ENCODE data around the gene KAT8. TPM values are rescaled to one million over a fixed set of nuclear protein-coding genes. Genes with fewer than 3 reads are reported as not detected.
A peak's percentile ranks its signal among the peaks of the same experiment; 100 is the strongest.

The KAT8 gene
- total RNA-seq, 2 experiments from 2014 or later, result 114 to 124 TPM

DNA sequence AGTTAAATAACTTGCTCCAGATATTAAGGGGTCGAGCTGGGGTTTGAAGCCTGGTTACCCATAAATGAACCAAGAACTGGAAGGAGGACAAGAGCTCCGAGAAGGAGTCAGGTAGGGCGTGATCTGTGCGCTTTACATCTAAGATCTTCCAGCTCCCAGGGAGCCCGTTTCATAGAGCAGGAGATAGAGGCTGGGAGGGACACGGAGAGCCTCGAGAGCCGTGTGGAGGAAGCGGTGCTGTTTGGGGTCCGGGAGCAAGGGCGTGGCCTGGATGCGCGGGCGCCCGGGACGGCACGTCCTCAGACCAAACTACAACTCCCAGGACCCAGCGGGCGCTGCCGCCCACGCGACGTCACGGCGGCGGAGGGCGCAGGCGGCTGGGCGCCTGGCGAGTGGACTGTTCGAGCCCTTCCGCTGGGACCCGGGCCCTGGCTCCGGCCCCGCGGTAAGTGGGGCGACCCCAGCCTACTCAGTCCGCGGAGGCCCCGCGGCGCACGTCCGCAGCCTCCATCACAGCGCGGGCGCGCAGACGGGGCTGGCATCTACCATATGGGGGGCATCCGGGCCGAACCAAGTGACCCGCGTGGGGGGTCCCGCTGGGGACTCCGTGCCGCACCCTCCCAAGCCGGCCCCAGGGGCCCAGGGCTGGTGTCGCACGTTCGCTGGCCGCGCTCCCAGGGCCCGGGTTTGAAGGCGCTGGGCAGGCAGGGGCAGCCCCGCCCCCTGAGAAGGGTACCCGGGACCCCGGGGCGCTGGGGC is 9.2 kb upstream of the KAT8 start, which contains the start of gene BCKDK:
BCKDK (plus strand) TSS at position 352 of the 759 bp plus-strand sequence. CDS start 838 bp downstream, outside the sequence.
- ATAC-seq (ENCODE audit: poor library complexity) (peak; percentile 78), DNase-seq (peak; percentile 22 to 76 (median 50))
- H3K4me1 ChIP-seq (ENCODE audit: insufficient read depth, low read length), result peaks cover 25% of the 10 kb centered on the region
- Mint-ChIP-seq H3K4me1 (ENCODE audit: low read depth) (peaks cover 13% of the 10 kb centered on the region), H3K4me3 (peak within 1 kb of the TSS; percentile 76), H3K36me3 (ENCODE audit: low read depth) (peaks cover 26% of the 10 kb centered on the region), H3K27me3 (no peaks in the 10 kb centered on the region), H3K27ac (peak within 1 kb of the TSS; percentile 53), H3K9me3 (no peaks in the 10 kb centered on the region)
- H3K36me3 ChIP-seq (ENCODE audit: insufficient read depth, low read length), result peaks cover 18% of the 10 kb centered on the region
- TF ChIP-seq, protein P1, sequence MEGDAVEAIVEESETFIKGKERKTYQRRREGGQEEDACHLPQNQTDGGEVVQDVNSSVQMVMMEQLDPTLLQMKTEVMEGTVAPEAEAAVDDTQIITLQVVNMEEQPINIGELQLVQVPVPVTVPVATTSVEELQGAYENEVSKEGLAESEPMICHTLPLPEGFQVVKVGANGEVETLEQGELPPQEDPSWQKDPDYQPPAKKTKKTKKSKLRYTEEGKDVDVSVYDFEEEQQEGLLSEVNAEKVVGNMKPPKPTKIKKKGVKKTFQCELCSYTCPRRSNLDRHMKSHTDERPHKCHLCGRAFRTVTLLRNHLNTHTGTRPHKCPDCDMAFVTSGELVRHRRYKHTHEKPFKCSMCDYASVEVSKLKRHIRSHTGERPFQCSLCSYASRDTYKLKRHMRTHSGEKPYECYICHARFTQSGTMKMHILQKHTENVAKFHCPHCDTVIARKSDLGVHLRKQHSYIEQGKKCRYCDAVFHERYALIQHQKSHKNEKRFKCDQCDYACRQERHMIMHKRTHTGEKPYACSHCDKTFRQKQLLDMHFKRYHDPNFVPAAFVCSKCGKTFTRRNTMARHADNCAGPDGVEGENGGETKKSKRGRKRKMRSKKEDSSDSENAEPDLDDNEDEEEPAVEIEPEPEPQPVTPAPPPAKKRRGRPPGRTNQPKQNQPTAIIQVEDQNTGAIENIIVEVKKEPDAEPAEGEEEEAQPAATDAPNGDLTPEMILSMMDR (IDR thresholded peaks at IDR 0.05), result no peak
- no peaks in the 10 kb centered on the region for H3K27me3 ChIP-seq (ENCODE audit: control insufficient read depth in 1 of 2, insufficient read depth in 2 of 2, low read length in 2 of 2)
- H3K27ac ChIP-seq (ENCODE audit: low read depth in 1 of 2, low read length in 2 of 2), result peak within 1 kb of the TSS in 1 of 2 donors; percentile 60
- ChIA-PET CTCF (interaction anchor here (1.0 to 2.4 kb wide), 2 partner anchors 14 to 34 kb away, joined by 4 to 7 read pairs; partner anchors contain the start of gene VKORC1), POLR2A (interaction anchor here (1.5 to 2.3 kb wide), 2 partner anchors 9 to 72 kb away, joined by 3 to 12 read pairs; partner anchors contain the start of genes FUS and KAT8)
- intact Hi-C loops (cut with DNase I, micrococcal nuclease), result loop anchor here in 1 of 2 experiments (5.0 kb wide), 1 partner anchor 34 kb away; no protein-coding TSS in a partner anchor
- H3K4me3 ChIP-seq (ENCODE audit: low read length), result peak within 1 kb of the TSS; percentile 59
- H3K9me3 ChIP-seq (ENCODE audit: control insufficient read depth in 1 of 2, insufficient read depth in 1 of 2, low read length in 2 of 2), result no peaks in the 10 kb centered on the region

DNA sequence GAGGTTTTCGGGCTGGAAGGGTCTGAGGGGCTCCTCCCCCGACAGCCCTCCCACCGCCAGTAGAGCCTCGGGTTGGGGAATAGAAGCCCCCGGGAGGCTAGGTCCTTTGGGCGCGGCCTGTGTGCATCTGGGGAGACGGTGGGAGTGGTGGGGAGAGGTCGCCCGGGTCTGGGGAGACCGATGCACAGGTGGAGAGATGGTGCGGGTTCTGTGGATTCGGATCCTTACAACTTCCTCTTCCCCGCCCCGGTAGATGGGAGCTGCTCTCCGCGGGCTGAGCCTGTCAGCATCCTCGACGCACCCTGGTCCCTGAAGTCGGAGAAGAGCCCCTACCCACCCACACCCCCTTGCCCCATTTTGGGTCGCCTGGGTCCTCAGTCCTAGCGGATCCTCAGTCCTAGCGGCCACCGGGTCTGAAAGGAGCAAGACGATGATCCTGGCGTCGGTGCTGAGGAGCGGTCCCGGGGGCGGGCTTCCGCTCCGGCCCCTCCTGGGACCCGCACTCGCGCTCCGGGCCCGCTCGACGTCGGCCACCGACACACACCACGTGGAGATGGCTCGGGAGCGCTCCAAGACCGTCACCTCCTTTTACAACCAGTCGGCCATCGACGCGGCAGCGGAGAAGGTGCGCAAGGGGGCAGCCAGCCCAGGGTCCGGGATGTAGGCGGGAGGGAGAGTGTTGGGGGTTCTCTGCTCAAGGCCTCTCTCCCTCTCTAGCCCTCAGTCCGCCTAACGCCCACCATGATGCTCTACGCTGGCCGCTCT is 8.5 kb upstream of the KAT8 start:
- Mint-ChIP-seq H3K9me3 (no peaks in the 10 kb centered on the region), H3K4me1 (ENCODE audit: low read depth) (peaks cover 13% of the 10 kb centered on the region), H3K4me3 (peak overlapping the region; percentile 86), H3K36me3 (ENCODE audit: low read depth) (peaks cover 26% of the 10 kb centered on the region), H3K27me3 (no peaks in the 10 kb centered on the region), H3K27ac (peak overlapping the region; percentile 74)
- no peak for DNase-seq
- peak overlapping the region; percentile 59 for H3K4me3 ChIP-seq (ENCODE audit: low read length)
- POLR2A ChIA-PET, result interaction anchor here (1.1 to 2.3 kb wide), 3 partner anchors 9 to 71 kb away, joined by 3 to 12 read pairs (median 3); partner anchors contain the start of genes FUS, KAT8, ZNF646 and ZNF668
- peaks cover 25% of the 10 kb centered on the region for H3K4me1 ChIP-seq (ENCODE audit: insufficient read depth, low read length)
- TF ChIP-seq, protein P1 (IDR thresholded peaks at IDR 0.05), result no peak
- H3K9me3 ChIP-seq (ENCODE audit: control insufficient read depth in 1 of 2, insufficient read depth in 1 of 2, low read length in 2 of 2), result no peaks in the 10 kb centered on the region
- intact Hi-C loops (cut with DNase I, micrococcal nuclease), result loop anchor here in 1 of 2 experiments (5.0 kb wide), 1 partner anchor 33 kb away; no protein-coding TSS in a partner anchor
- CTCF ChIA-PET, result interaction anchor here (2.4 kb wide), 1 partner anchor 33 kb away, joined by 7 read pairs; no protein-coding TSS in a partner anchor
- H3K27ac ChIP-seq (ENCODE audit: low read depth in 1 of 2, low read length in 2 of 2), result no peak overlapping the region
- no peak for ATAC-seq (ENCODE audit: poor library complexity)
- H3K36me3 ChIP-seq (ENCODE audit: insufficient read depth, low read length), result peaks cover 18% of the 10 kb centered on the region
- no peaks in the 10 kb centered on the region for H3K27me3 ChIP-seq (ENCODE audit: control insufficient read depth in 1 of 2, insufficient read depth in 2 of 2, low read length in 2 of 2)

DNA sequence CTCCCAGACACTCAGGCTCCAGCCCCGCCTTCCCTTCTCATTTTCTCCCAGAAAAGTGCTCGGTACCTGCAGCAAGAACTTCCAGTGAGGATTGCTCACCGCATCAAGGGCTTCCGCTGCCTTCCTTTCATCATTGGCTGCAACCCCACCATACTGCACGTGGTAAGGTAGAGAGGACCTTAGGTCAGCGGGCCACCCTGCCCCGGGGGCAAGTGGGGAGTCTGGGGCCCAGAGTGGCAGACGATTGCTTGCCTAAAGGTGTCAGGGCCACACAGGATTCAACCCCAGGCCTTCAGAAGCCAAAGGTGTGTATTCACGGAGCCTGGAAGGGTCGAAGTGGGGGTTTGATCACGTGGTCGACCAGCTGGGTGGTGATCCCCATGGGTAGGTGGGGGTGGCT is 7.8 kb upstream of the KAT8 start:
- ATAC-seq (ENCODE audit: poor library complexity) (no peak), DNase-seq (no peak)
- Mint-ChIP-seq H3K27me3 (no peaks in the 10 kb centered on the region), H3K36me3 (ENCODE audit: low read depth) (peaks cover 26% of the 10 kb centered on the region), H3K4me3 (peak overlapping the region; percentile 86), H3K27ac (peak overlapping the region; percentile 74), H3K4me1 (ENCODE audit: low read depth) (peaks cover 13% of the 10 kb centered on the region), H3K9me3 (no peaks in the 10 kb centered on the region)
- intact Hi-C loops (cut with DNase I, micrococcal nuclease), result loop anchor here in 1 of 2 experiments (5.0 kb wide), 1 partner anchor 33 kb away; no protein-coding TSS in a partner anchor
- H3K27me3 ChIP-seq (ENCODE audit: control insufficient read depth in 1 of 2, insufficient read depth in 2 of 2, low read length in 2 of 2), result no peaks in the 10 kb centered on the region
- no peak overlapping the region for H3K4me3 ChIP-seq (ENCODE audit: low read length)
- CTCF ChIA-PET, result no interaction called here
- TF ChIP-seq, protein P1 (IDR thresholded peaks at IDR 0.05), result no peak
- H3K27ac ChIP-seq (ENCODE audit: low read depth in 1 of 2, low read length in 2 of 2), result no peak overlapping the region
- H3K4me1 ChIP-seq (ENCODE audit: insufficient read depth, low read length), result peaks cover 25% of the 10 kb centered on the region
- POLR2A ChIA-PET, result interaction anchor here (1.1 kb wide), 1 partner anchor 36 kb away, joined by 3 read pairs; the partner anchor contains the start of genes ZNF646 and ZNF668
- no peaks in the 10 kb centered on the region for H3K9me3 ChIP-seq (ENCODE audit: control insufficient read depth in 1 of 2, insufficient read depth in 1 of 2, low read length in 2 of 2)
- peaks cover 18% of the 10 kb centered on the region for H3K36me3 ChIP-seq (ENCODE audit: insufficient read depth, low read length)

Data from CD4-positive, alpha-beta T cell (primary cell).